DOHH2 (cell line): ENCODE data around the gene GBA3.

Source experiments
- EZH2phosphoT487 ChIP-seq: fragments of 200-600 bp; sonication (generic); IDR thresholded peaks from 2 replicates; pipeline ENCODE4 v1.6.1; 2017; ENCODE audit warnings: borderline replicate concordance, mild to moderate bottlenecking, antibody characterized with exemption, low read length, moderate library complexity, mixed read lengths
- TF ChIP-seq, protein P1 (sequence below): fragments of 200-600 bp; sonication (generic); IDR thresholded peaks from one replicate; pipeline ENCODE4 v1.5.1; 2014; ENCODE audit warnings: antibody characterized with exemption, mild to moderate bottlenecking, low read depth, low read length; ENCODE audit not compliant: poor library complexity, severe bottlenecking

DNA sequence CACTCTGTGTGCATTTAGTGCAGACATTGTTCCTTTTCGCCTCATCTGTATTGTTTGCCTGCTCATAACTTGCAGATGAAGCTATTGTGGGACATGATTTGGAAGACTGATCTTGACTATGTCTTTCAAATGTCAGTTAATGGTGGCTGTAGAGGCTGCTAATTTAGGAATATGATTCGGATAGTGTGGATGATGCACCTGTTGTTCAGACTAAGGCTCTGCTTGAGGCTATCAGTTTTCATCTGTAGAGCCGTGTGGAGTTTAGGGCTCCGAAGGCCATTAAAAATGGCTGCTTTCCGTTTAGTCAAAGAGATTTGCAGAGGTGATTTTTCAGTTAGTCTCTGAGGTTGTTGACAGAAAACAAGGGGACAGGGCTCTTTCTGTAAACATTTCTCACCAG lies 102.0 kb downstream of the GBA3 start:
- TF ChIP-seq, protein P1, sequence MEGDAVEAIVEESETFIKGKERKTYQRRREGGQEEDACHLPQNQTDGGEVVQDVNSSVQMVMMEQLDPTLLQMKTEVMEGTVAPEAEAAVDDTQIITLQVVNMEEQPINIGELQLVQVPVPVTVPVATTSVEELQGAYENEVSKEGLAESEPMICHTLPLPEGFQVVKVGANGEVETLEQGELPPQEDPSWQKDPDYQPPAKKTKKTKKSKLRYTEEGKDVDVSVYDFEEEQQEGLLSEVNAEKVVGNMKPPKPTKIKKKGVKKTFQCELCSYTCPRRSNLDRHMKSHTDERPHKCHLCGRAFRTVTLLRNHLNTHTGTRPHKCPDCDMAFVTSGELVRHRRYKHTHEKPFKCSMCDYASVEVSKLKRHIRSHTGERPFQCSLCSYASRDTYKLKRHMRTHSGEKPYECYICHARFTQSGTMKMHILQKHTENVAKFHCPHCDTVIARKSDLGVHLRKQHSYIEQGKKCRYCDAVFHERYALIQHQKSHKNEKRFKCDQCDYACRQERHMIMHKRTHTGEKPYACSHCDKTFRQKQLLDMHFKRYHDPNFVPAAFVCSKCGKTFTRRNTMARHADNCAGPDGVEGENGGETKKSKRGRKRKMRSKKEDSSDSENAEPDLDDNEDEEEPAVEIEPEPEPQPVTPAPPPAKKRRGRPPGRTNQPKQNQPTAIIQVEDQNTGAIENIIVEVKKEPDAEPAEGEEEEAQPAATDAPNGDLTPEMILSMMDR: no peak
- no peak for TF ChIP-seq EZH2phosphoT487
